ENCODE measurements around the gene TMEM214. TPM values are rescaled to one million over a fixed set of nuclear protein-coding genes. Genes with fewer than 3 reads are reported as not detected.

Gene TMEM214
- total RNA-seq, 1 experiment from 2014 or later: 55.3 TPM

GRCh38 chr2:27077231-27077630, 44.5 kb downstream of the TMEM214 start:
- Histone ChIP-seq H3K18ac (ENCODE audit: insufficient read length, low read depth, low read length) (no peak overlapping the region), H4K8ac (replicated peaks; ENCODE audit: insufficient read length, low read depth, low read length) (no peak overlapping the region), H3K4me1 (ENCODE audit: insufficient read depth, low read length) (no peaks in the 10 kb centered on the region), H3T11ph (ENCODE audit: low read length) (no peak overlapping the region), H2BK12ac (ENCODE audit: insufficient read length, low read depth, low read length) (no peak overlapping the region), H2BK120ac (ENCODE audit: low read depth, low read length, poor library complexity, severe bottlenecking) (no peak overlapping the region), H2BK20ac (ENCODE audit: low read depth, low read length, poor library complexity, severe bottlenecking) (no peak overlapping the region), H3K27ac (ENCODE audit: insufficient read length, low read depth, low read length) (no peak overlapping the region), H3K23ac (ENCODE audit: insufficient read length, low read depth, low read length) (no peak overlapping the region), H2BK5ac (ENCODE audit: insufficient read length, low read length) (no peak overlapping the region), H3K4ac (ENCODE audit: low read depth, low read length) (no peak overlapping the region), H3K9me3 (ENCODE audit: control insufficient read depth, low read depth, low read length) (no peaks in the 10 kb centered on the region), H4K91ac (ENCODE audit: insufficient read length, low read depth, low read length) (no peak overlapping the region), H3K79me2 (ENCODE audit: insufficient read depth, low read length) (no peaks in the 10 kb centered on the region), H3K56ac (ENCODE audit: insufficient read length, low read depth, low read length) (no peak overlapping the region), H4K20me1 (ENCODE audit: control insufficient read depth, insufficient read depth, insufficient read length) (no peaks in the 10 kb centered on the region), H3K9ac (ENCODE audit: extremely low read depth, insufficient read length, low read length) (no peak overlapping the region), H3K4me2 (ENCODE audit: insufficient read depth, insufficient read length, low read length) (no peak overlapping the region), H2AFZ (ENCODE audit: low read length) (no peak overlapping the region), H3K23me2 (ENCODE audit: insufficient read length, low read depth, low read length, poor library complexity, severe bottlenecking) (peaks cover 2% of the 10 kb centered on the region), H2AK5ac (ENCODE audit: insufficient read length, low read length) (no peak overlapping the region), H3K79me1 (ENCODE audit: insufficient read depth, low read depth, low read length, poor library complexity, severe bottlenecking) (no peaks in the 10 kb centered on the region), H3K27me3 (ENCODE audit: insufficient read depth, low read length) (no peaks in the 10 kb centered on the region), H4K5ac (ENCODE audit: insufficient read length, low read depth, low read length) (no peak overlapping the region), H3K14ac (ENCODE audit: insufficient read depth, low read length) (no peak overlapping the region), H2BK15ac (ENCODE audit: low read depth, low read length) (no peak overlapping the region)
- no peak for TF ChIP-seq CTCF (conservative IDR thresholded peaks at IDR 0.05)
- no peak for DNase-seq
- H3K9me3 Mint-ChIP-seq: no peaks in the 10 kb centered on the region
- H3K36me3 Mint-ChIP-seq (ENCODE audit: insufficient read depth in 1 of 3, low read depth in 3 of 3): no peaks in the 10 kb centered on the region
- H3K27me3 Mint-ChIP-seq (ENCODE audit: low read depth): peaks cover 20% of the 10 kb centered on the region
- peaks cover 23 to 37% of the 10 kb centered on the region in 2 experiments for H3K4me1 Mint-ChIP-seq
- no CpG with 5 or more reads among the region's 7 CpGs for WGBS (ENCODE audit: extremely low coverage, insufficient read length, low lambda C conversion rate)
- H3K4me3 Mint-ChIP-seq: no peak overlapping the region; a peak in 1 of 5 replicates
- H3K27ac Mint-ChIP-seq: no peak overlapping the region; a peak in 1 of 7 replicates
